Measurements from ENCODE around the gene MAP4K3.

- TF ChIP-seq CTCF (IDR thresholded peaks at IDR 0.05; ENCODE audit: insufficient read depth, low read length), result no peak
- TF ChIP-seq REST (IDR thresholded peaks at IDR 0.05; ENCODE audit: insufficient replicate concordance, low read depth), result no peak
Observed at GRCh38 chr2:39408351-39409136, 28.5 kb downstream of the MAP4K3 start.

All from HL-60 (cell line).